NCI-H526 (cell line): ENCODE measurements around the gene RTTN.
A peak's percentile ranks its signal among the peaks of the same experiment; 100 is the strongest.

Experiments used
- DNase-seq, 2 experiments: peaks; one replicate each; lab custom pipeline; 2025; lab: John Stamatoyannopoulos, UW

Gene RTTN

DNA sequence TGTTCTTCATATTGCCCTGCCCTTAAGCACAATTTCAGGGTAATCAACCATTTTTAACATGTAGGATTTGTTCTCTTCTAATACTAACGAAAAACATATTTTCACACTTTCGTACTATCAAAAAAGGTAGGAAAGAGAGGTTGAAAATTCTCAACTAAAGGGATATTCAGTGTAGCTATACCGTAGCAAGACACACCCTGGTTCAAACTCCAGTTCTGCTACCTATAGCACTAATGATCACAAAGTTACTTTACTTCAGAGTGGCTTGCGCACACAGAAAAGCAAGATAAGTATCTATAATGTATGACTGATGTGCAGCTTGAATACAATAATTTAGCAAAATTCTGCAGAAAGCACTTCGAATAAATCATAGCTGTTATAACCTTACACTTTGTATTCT is 132.1 kb downstream of the RTTN start:
- DNase-seq, result no peak

DNA sequence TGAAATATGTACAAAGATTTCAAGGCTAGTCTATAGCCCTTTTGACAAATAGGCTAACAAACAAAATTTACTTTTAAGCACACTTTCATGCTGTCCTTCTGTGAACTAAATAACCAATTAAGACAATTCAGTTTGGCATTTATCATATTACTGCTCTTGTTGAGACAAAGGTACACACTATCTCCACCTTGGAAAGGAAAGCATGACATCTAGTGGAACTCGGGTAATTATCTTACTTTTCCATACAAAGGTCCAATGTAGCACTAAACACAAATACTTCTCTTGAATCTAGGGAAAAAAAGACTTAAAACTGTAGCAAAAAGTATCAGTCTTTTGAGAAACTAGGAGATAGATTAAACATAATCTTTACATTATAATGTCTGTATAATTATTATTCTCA is 132.8 kb downstream of the RTTN start:
- peak; percentile 63 to 64 for DNase-seq

DNA sequence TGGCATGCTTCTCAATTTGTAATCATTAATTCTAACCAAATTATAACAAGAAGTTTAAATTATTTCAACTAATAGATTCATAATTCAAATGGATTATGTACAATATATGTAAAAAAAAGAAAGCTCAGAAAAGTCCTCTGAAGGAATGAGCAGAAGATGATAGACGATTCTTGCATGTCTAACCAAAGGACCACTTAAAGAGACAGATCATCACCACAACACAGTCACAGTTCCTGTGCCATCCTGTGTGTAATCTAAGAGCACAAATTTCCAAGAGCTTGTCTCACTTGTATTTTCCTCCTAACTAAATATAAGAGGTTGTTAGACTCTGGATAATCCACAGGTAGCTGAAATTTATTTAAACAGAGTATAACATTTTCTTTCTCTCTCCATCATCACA is 135.5 kb downstream of the RTTN start:
- no peak for DNase-seq

DNA sequence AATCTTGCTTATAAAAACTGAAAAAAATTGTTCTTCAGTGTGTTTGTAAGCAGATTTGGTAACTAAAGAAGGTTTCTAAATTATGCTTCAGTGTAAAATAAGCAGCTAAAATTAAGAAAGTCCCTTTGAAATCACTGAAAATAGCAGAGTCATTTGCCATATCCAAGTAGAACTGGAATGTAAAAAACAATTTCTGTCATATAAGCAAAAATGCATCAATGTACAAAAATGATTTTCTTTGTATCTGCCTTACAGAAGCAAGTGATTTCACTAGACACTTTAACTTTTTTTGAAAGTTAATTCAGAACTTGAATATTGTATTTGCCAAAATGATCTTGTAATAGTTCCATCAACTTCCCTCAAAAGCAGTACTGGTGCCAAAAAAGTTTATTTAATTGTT is 136.1 kb downstream of the RTTN start:
- no peak for DNase-seq

DNA sequence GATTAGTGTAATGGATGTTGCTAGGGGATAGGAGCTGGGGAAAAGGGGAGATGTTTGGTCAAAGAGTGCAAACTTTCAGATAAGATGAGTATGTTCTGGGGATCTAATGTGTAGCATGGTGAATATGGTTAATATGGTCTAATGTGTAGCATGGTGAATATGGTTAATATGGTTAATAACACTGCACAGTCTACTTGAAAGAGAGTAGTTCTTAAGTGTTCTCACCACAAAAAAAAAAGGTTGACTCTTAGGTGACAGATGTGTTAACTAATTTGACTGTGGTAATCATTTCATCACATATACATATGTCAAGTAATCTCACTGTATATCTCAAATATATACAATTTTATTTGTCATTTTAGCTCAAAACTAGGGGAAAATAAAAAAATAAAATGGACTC is 136.5 kb downstream of the RTTN start:
- DNase-seq, result no peak

DNA sequence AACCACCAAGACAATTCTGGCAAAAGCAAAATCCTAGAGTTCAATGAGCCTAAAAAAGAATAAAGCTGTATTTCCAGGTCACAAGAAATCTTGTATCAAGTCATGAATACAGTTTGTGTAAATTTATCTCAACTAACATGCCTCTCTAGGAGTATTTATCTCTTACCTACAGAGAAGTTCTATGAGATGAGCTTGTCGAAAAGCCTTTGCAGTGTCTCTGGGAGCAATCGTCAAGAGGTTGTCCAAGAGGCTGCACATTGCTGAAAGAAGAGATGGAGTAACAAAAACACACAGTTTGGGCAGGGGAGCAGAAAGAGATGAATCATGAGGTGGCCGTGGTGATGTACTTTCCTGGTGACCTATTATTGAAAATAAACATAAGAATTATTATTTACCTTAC is 145.8 kb downstream of the RTTN start:
- DNase-seq, result no peak

DNA sequence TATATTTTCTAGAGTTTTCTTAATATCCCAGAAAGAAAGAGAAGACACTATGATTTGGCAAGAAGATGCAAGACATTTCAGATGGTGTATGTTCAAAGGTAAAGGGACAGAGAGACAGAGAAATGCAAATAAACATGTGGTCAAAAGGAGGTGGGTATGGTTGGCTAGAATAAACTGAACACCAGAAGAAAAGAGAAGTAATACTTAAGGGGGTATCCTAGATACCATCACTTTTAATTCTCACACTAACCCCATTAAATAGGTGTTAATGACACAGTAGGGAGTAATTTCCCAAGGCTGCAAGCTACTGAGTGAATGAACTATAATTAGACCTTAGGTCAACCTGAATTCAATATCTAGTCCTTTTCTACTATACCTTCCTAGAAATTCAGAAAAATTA is 146.6 kb downstream of the RTTN start:
- no peak for DNase-seq

DNA sequence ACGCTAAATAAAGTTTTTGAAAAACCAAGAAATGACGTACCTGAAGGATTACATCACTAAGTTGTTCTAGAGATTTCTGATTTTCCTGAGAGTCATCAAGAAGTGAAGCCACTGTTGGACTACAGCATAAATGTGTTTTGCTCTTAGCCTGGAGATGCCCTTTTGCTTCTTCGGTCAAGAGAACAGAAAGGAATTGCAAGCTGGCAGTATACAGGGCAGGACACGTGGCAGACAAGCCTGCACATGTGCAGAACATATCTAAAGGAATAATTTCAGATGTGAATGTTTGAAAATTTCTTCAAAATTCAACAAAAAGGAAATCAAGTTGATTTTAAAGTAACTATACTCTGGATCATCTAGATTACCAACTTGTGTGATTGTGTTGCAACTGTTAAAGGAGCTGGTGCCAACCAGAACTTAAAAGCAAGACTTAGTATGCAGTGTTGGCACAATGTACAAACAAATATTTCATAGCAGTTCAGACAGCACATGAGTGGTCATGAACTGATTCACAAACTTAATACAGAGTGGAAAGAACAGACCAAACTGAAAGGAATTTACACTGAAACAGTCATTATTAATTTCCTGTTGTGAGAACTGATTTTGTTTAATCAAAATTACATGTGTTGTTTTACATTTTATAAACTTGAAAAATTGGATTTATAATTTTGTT is 157.4 kb downstream of the RTTN start:
- no peak for DNase-seq

DNA sequence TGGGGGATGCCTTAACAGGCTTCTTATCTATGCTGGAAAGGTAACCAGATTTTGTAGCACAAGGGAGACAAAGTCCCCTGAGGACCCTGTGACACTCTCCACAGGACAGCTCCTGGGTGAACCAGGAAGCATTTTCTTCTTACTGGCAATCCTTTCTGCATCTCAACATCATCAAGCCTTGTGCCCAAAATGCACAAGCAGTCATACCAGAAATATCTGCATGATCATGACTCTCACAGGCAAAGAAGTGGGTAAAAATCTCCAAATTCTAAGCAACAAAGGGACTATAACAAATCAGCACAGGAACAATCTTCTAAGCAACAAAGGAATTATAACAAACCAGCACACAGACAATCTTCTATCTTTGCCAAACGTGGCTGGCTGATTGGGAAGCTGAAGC is 158.7 kb downstream of the RTTN start:
- no peak for DNase-seq

DNA sequence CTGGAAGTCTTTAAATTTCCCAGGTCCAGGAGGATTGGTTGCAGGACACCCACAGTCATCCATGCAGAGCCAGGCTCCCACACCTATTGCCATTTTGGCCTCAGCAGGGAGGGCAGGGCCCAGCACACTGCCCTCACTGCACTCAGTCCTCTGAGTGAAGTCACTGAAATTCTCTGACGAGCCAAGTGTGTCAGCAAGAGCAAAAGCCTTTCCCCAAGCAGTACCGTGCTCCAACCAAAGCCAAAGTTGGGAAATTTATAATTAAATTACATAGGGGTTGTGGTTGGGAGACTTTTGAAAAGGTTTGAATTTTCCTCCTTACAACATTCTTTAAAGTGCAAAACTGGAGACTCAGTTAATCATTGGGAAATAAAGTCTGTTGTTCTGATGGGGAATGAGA is 159.3 kb downstream of the RTTN start:
- no peak for DNase-seq

DNA sequence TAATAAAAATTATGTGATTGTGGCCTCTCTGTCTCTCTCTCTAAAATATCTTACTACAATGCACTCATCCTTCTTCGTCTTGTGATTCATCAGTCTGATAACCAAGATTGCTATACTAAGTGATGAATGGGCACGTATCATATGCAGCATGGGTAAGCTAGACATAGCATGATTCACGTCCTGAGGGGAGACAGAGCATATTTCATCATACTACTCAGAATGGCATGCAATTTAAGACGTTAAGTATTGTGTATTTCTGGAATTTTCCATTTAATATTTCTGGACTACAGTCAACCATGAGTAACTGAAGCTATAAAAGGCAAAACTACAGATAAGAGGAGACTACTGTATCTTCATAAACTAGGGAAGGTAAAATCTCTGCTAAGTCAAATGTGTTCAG is 160.9 kb downstream of the RTTN start:
- no peak for DNase-seq

DNA sequence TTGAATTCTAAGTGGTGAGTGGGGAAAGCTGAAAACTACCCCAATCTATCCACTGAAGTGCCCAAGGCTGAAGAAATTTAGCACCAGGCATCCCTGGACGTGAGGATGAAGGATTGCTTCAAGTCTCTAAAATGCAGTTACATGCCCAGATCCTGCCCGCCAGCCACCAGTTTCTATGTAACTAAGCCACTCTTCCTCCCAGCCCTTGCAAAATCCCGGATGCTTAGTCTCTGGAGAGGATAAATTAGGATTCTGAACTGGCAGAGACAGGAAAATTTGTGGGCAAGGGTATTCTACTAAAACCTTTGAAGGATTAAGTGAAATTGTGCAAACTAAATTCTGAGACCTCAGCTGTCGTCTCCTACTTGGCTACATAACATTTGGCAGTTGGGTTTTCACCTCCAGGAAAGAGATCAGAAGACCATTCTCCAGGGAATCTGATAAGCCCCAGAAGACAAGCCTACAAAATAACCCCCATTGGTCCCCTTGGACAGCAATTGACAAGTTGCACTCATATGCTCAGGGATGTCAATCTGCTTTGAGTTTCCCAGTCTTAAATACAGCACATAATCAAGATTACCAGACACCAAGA is 163.9 kb downstream of the RTTN start:
- DNase-seq, result no peak

DNA sequence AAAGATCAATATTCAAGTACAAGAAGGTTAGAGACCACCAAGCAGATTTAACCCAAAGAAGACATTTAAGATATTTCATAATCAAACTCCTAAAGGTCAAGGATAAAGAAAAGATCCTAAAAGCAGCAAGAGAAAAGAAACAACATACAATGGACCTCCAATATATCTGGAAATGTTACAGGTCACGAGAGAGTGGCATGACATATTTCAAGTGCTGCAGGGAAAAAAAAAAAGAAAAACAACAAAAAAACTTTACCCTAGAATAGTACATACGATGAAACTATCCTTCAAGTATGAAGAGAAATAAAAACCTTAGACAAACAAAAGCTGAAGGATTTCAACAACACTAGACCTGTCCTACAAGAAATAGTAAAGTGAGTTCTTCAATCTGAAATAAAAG is 166.3 kb downstream of the RTTN start:
- no peak for DNase-seq

DNA sequence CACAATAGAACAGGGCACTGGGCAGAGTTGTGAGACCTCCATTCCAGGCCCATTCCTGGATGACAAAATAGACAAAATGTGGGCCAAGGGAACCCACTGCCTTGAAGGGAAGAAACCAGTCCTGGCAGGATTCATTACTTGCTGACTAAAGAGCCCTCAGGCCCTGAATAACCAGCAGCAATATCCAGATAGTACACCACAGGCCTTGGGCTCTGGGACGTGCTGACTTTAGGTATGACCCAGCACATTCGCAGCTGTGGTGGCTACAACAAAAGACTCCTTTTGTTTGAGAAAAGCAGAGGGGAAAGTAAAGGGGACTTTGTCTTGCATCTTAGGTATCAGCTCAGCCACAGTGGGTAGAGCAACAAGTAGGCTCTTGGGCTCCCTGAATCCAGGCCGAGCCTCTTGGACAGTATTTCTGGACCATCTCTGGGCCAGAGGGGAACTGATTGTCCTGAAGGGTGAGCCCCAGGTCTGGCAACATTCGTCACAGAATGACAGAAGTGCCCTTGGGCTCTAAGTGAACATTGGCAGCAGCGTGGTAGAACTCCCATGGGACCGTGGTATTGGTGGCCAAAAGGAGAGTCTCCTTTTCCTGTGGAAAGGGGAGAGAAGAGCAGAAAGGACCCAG is 167.9 kb downstream of the RTTN start:
- no peak for DNase-seq

DNA sequence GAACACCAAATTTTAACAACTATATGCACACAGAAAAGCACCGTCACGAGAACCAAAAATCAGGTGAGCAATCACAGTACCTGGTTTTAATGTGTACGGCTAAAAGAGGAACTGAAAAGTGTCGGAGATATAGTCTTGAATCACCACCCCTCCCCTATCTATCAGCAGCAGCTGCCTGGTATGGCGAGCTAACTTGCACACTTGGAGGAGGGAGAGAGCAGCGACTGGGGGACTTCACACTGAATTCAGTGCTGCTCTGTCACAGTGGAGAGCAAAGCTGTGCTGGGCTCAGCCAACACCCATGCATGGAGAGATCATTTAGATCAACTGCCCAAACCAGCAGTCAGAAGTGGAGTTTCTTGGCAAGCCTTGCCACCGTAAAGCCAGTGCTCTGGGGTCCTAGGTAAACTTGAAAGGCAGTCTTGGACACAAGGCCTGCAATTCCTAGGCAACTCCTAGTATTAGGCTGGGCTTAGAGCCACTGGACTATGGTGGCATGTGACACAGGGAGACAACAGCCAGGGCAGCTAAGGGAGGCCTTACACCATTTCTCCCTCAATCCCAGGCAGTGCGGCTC is 168.6 kb downstream of the RTTN start:
- DNase-seq, result no peak

DNA sequence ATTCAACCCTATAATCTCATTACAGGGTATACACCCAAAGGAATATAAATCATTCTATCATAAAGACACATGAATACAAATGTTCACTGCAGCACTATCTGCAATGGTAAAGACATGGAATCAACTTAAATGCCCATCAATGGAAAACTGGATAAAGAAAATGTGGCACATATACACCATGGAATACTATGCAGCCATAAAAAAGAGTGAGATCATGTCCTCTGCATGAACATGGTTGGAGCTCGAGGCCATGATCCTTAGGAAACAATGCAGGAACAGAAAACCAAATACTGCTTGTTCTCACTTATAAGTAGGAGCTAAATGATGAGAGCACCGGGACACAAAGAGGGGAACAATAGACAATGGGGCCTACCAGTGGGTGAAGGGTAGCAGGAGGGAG is 169.3 kb downstream of the RTTN start:
- no peak for DNase-seq

DNA sequence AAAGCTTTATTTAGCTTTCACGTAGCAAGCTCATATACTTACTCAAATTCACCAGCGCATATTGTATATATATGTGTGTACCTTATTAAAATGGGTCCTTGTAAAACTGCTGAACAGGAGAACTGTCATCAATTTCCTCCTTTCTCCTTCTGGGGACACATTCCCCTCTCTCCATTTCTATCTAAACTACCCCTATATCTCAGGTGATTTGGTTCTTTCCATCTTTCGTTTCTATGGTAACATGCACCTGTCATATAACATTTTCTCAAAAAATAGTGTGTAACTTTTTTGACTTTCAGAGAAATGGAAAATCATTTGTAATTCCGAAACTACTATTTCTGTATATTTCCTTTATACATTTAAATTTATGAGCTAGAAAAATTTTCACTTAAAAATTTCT is 174.3 kb downstream of the RTTN start:
- no peak for DNase-seq

DNA sequence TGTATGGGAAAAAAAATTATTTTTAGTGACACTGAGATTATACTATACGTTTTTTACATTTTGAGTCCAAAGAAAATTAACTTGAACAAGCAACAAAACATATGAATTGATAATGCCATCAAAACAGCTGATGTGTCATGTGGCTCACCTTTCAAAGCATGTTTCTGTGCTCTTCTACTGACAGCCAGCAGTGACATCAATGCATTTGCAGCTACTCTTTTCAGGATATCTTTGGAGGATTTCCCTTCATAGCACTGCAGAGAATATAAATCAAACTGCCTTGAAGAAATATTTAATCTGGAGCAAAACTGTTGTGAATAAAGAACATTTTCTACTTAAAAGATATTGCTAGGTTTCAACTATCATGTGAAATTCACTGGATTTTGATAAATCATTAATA is 174.8 kb downstream of the RTTN start:
- no peak for DNase-seq

DNA sequence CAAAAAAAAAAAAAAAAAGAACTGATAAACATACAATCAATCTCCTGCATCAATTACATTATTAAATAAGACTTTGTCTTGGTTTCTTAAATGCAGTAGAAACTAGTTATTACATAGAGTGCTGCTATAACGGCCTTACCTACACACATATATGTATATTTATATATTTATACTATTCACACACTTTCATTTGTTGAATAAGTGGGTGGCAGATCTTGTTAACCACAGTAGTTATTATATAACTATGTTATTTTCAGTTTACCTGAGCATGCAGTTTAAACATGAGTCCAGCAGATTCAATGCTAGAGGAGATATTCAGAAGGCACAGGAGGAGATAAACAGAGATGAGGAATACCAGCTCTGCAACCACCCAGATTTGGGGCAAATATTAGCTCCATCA is 176.3 kb downstream of the RTTN start:
- no peak for DNase-seq

DNA sequence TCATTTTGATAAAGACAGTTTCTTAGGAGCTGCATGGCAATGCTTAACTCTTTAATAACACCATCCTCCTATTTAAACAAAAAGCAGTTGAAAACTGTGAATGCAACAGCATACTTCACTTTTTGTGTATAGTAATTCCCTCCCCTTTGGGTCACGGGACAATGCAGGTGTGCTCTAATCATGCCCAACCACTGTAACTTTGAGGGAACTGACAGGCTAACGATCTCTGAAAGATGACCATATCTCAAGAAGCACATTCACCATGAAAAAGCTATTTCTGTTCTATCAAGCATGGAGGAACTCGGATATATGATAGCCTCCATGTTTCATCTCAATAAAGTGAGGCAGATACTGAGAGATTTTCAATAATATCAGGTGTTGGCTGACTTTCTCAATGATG is 176.8 kb downstream of the RTTN start:
- no peak for DNase-seq

DNA sequence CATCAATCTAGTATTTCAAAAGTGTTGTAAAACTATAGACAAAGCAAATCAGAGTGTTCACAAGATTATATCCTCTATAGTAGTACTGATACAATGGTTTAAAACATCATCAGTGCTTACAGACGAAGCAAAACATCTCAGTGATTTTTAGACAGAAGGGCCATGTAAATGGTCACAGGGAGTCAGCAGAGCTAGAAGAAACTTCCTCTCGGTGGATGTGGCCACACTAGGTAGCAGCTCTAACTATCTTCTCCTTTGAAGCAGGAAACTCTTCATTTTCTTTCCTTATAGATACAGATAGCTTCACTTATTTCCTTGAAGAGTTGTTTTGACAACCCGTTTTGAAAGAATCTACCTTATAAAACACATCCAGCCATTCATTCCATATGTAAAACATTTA is 177.4 kb downstream of the RTTN start:
- no peak for DNase-seq

DNA sequence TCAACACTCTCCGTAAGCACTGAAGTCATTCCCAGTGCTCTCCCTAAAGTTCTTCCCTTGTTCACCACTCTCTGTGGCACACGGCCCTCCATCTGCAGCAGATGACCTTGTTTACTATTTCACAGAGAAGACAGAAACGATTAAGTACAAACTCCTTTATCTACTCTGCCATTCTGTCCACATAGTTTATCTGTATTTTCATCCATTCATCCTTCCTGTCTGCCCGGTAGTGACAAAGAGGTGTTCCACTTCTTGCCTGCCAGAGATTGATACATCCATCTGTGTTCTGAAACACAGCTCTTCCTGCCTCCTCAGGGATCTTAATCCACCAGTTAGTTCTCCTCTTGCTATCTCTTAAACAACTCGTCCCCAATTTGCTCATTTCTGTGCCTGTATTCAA is 179.9 kb downstream of the RTTN start:
- DNase-seq, result no peak

DNA sequence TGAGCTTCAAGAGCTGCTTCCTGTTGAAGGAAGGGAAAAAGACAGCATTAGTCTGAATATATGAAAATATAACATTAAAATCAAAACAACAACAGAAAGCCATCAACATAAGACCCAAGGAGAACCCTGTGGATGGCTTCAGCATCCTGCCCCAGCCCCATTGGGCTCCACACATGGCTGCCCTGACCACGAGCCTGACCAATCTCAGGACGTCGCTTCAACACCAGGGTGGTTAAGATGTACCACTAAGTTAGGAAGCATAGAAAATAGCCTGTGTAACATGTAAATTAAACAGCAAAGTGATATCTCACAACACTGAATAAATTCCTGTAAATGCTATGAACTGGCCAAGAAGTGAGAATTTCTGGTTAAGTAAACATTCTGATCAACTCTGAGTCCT is 180.7 kb downstream of the RTTN start:
- DNase-seq, result no peak

DNA sequence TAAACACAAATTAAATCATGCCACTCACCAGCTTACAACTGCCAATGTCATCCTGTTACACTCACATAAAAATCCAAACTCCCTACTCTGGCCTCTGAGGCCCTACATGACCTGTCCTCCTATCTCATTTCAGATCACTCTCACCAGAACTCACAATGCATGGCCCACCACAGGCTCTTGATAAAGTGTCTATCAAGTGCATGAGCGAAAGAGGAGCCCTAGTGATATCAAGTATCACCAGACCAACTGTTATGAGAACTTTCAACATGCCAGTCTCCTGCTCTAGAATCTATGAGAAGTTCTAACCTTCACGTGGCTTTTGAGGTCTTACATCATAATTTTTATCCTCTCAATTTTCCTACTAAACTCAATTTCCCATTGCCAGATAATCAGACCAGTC is 181.4 kb downstream of the RTTN start:
- no peak for DNase-seq
